ENCODE results near the gene SIK2. TPM values are rescaled to one million over a fixed set of nuclear protein-coding genes. Genes with fewer than 3 reads are reported as not detected.

The SIK2 gene
- polyA plus RNA-seq, 4 donors, result 21.1 to 23.2 (median 21.8) TPM

- no peak for DNase-seq (ENCODE audit: low read depth in 4 of 4, low spot score in 3 of 4)
These were observed 20.9 kb upstream of the SIK2 start for GRCh38 chr11:111581341-111581740.

- no peak for DNase-seq (ENCODE audit: low read depth in 4 of 4, low spot score in 3 of 4)
These were observed 20.1 kb upstream of the SIK2 start for GRCh38 chr11:111582163-111582562.

GRCh38 chr11:111582881-111583280 is 19.4 kb upstream of the SIK2 start:
- DNase-seq (ENCODE audit: low read depth in 4 of 4, low spot score in 3 of 4), result no peak

GRCh38 chr11:111585371-111585770 is 16.9 kb upstream of the SIK2 start:
- DNase-seq (ENCODE audit: low read depth in 4 of 4, low spot score in 3 of 4), result no peak

GRCh38 chr11:111586388-111586831 is 15.8 kb upstream of the SIK2 start:
- DNase-seq (ENCODE audit: low read depth in 4 of 4, low spot score in 3 of 4), result peak in 3 of 4 donors; percentile 32 to 48 (median 34)

GRCh38 chr11:111589114-111589513 is 13.1 kb upstream of the SIK2 start:
- DNase-seq (ENCODE audit: low read depth in 4 of 4, low spot score in 3 of 4), result no peak

GRCh38 chr11:111589886-111590499 is 12.3 kb upstream of the SIK2 start:
- DNase-seq (ENCODE audit: low read depth in 4 of 4, low spot score in 3 of 4), result no peak

GRCh38 chr11:111591187-111591960 is 10.9 kb upstream of the SIK2 start:
- no peak for DNase-seq (ENCODE audit: low read depth in 4 of 4, low spot score in 3 of 4)

- no peak for DNase-seq (ENCODE audit: low read depth in 4 of 4, low spot score in 3 of 4)
These were observed 9.8 kb upstream of the SIK2 start for GRCh38 chr11:111592491-111592890.

GRCh38 chr11:111596319-111596718 is 5.9 kb upstream of the SIK2 start:
- DNase-seq (ENCODE audit: low read depth in 4 of 4, low spot score in 3 of 4), result no peak

GRCh38 chr11:111598148-111598547 is 4.1 kb upstream of the SIK2 start:
- DNase-seq (ENCODE audit: low read depth in 4 of 4, low spot score in 3 of 4), result no peak

- no peak for DNase-seq (ENCODE audit: low read depth in 4 of 4, low spot score in 3 of 4)
These were observed 3.7 kb upstream of the SIK2 start for GRCh38 chr11:111598559-111598958.

GRCh38 chr11:111601636-111601978 is 642 bp upstream of the SIK2 start:
- DNase-seq (ENCODE audit: low read depth in 4 of 4, low spot score in 3 of 4), result no peak

- peak in 2 of 4 donors; percentile 25 to 33 for DNase-seq (ENCODE audit: low read depth in 4 of 4, low spot score in 3 of 4)
These were observed 789 bp downstream of the SIK2 start for GRCh38 chr11:111602865-111603610.

GRCh38 chr11:111603611-111604130 is 1.4 kb downstream of the SIK2 start:
- DNase-seq (ENCODE audit: low read depth in 4 of 4, low spot score in 3 of 4), result no peak

GRCh38 chr11:111604392-111605009 is 2.3 kb downstream of the SIK2 start:
- peak in 2 of 4 donors; percentile 22 to 29 for DNase-seq (ENCODE audit: low read depth in 4 of 4, low spot score in 3 of 4)

- DNase-seq (ENCODE audit: low read depth in 4 of 4, low spot score in 3 of 4), result no peak
These were observed 3.4 kb downstream of the SIK2 start for GRCh38 chr11:111605681-111606080.

GRCh38 chr11:111606986-111607385 is 4.7 kb downstream of the SIK2 start:
- no peak for DNase-seq (ENCODE audit: low read depth in 4 of 4, low spot score in 3 of 4)

- DNase-seq (ENCODE audit: low read depth in 4 of 4, low spot score in 3 of 4), result no peak
These were observed 5.5 kb downstream of the SIK2 start for GRCh38 chr11:111607751-111608150.

- no peak for DNase-seq (ENCODE audit: low read depth in 4 of 4, low spot score in 3 of 4)
These were observed 10.0 kb downstream of the SIK2 start for GRCh38 chr11:111612224-111612623.

- DNase-seq (ENCODE audit: low read depth in 4 of 4, low spot score in 3 of 4), result no peak
These were observed 15.0 kb downstream of the SIK2 start for GRCh38 chr11:111617286-111617685.

Measured in right renal pelvis (tissue), 4 donors.